Measurements from ENCODE around the gene NCK2. TPM values are rescaled to one million over a fixed set of nuclear protein-coding genes. Genes with fewer than 3 reads are reported as not detected.
"Not testable (repeated sequence)": the region's sequence is repeated elsewhere in the genome, so short reads cannot be mapped to it uniquely, and the experiment has no call there.

Gene NCK2
- total RNA-seq, 1 experiment from 2014 or later: 45.4 TPM

GRCh38 chr2:105769504-105769903 lies 24.8 kb downstream of the NCK2 start:
- Histone ChIP-seq H3K9me2 (replicated peaks; ENCODE audit: low read length) (no peaks in the 10 kb centered on the region), H3K36me3 (ENCODE audit: low read depth, low read length) (peaks cover 3% of the 10 kb centered on the region; the same call in 1 of the 2 replicates), H3K4me1 (ENCODE audit: insufficient read depth, low read length) (peaks cover 14% of the 10 kb centered on the region), H4K20me1 (ENCODE audit: low read length) (no peaks in the 10 kb centered on the region), H3K27me3 (ENCODE audit: low read length) (no peaks in the 10 kb centered on the region), H2AFZ (ENCODE audit: low read length) (no peak overlapping the region), H3K9ac (ENCODE audit: low read length) (no peak overlapping the region), H3K79me2 (ENCODE audit: low read length) (peaks cover 12% of the 10 kb centered on the region), H3K27ac (ENCODE audit: low read length) (peak overlapping the region; percentile 35), H3K9me3 (ENCODE audit: low read length) (no peaks in the 10 kb centered on the region), H3K4me2 (ENCODE audit: low read length) (peak overlapping the region; percentile 30; the same call in 1 of the 2 replicates), H3K4me3 (ENCODE audit: low read length) (no peak overlapping the region), H3F3A (ENCODE audit: low read length, unreplicated experiment) (no peaks in the 10 kb centered on the region)
- TF ChIP-seq CTCF (conservative IDR thresholded peaks at IDR 0.05; ENCODE audit: low read depth, low read length) (peak; percentile 32; the same call in 1 of the 2 replicates), EZH2 (IDR thresholded peaks at IDR 0.05; ENCODE audit: low read length, unreplicated experiment) (no peak)
- intact Hi-C loops (cut with micrococcal nuclease): no loop called here
- CTCF ChIA-PET: interaction anchor here (0.7 to 1.3 kb wide), 2 partner anchors 16 to 193 kb away, joined by 3 to 4 read pairs; no protein-coding TSS in a partner anchor
- DNase-seq (no peak), ATAC-seq (peak; percentile 66)
- POLR2A ChIA-PET (ENCODE audit: unreplicated experiment): no interaction called here
- BruUV-seq (replicated peaks): no TSS peak

- H3K4me1 ChIP-seq (ENCODE audit: insufficient read depth, low read length): peaks cover 14% of the 10 kb centered on the region
- no peaks in the 10 kb centered on the region for H3F3A ChIP-seq (ENCODE audit: low read length, unreplicated experiment)
- no peak for DNase-seq
- H3K27ac ChIP-seq (ENCODE audit: low read length): no peak overlapping the region
- TF ChIP-seq EZH2phosphoT487 (IDR thresholded peaks at IDR 0.05; ENCODE audit: borderline replicate concordance, low read length) (no peak), CTCF (conservative IDR thresholded peaks at IDR 0.05; ENCODE audit: low read depth, low read length) (no peak), EZH2 (IDR thresholded peaks at IDR 0.05; ENCODE audit: low read length, unreplicated experiment) (no peak)
- peaks cover 3% of the 10 kb centered on the region; the same call in 1 of the 2 replicates for H3K36me3 ChIP-seq (ENCODE audit: low read depth, low read length)
- intact Hi-C loops (cut with micrococcal nuclease): no loop called here
- no peak overlapping the region for H3K4me2 ChIP-seq (ENCODE audit: low read length)
- peaks cover 15% of the 10 kb centered on the region for H3K79me2 ChIP-seq (ENCODE audit: low read length)
- no peaks in the 10 kb centered on the region for H3K27me3 ChIP-seq (ENCODE audit: low read length)
- no peak overlapping the region for H3K9ac ChIP-seq (ENCODE audit: low read length)
- no peak overlapping the region for H2AFZ ChIP-seq (ENCODE audit: low read length)
- no peaks in the 10 kb centered on the region for H3K9me3 ChIP-seq (ENCODE audit: low read length)
- ChIA-PET POLR2A (ENCODE audit: unreplicated experiment) (no interaction called here), CTCF (no interaction called here)
- no peaks in the 10 kb centered on the region for H4K20me1 ChIP-seq (ENCODE audit: low read length)
- H3K9me2 ChIP-seq (replicated peaks; ENCODE audit: low read length): no peaks in the 10 kb centered on the region
- ATAC-seq: no peak
- no peak overlapping the region for H3K4me3 ChIP-seq (ENCODE audit: low read length)
- no TSS peak for BruUV-seq (replicated peaks)
These were observed 25.4 kb downstream of the NCK2 start for GRCh38 chr2:105770149-105770548.

- DNase-seq; intact Hi-C loops (cut with micrococcal nuclease); ATAC-seq; H3K4me3 ChIP-seq (ENCODE audit: low read length); H3K27ac ChIP-seq (ENCODE audit: low read length); BruUV-seq (replicated peaks); H3F3A ChIP-seq (ENCODE audit: low read length, unreplicated experiment); H3K9me2 ChIP-seq (replicated peaks; ENCODE audit: low read length); H4K20me1 ChIP-seq (ENCODE audit: low read length); POLR2A ChIA-PET (ENCODE audit: unreplicated experiment); H2AFZ ChIP-seq (ENCODE audit: low read length); H3K4me2 ChIP-seq (ENCODE audit: low read length); H3K9ac ChIP-seq (ENCODE audit: low read length); H3K27me3 ChIP-seq (ENCODE audit: low read length); H3K9me3 ChIP-seq (ENCODE audit: low read length); H3K36me3 ChIP-seq (ENCODE audit: low read depth, low read length): not testable (repeated sequence)
- H3K4me1 ChIP-seq (ENCODE audit: insufficient read depth, low read length): peaks cover 14% of the 10 kb centered on the region
- CTCF ChIA-PET: interaction anchor here (0.6 kb wide), 1 partner anchor 250 kb away, joined by 3 read pairs; no protein-coding TSS in a partner anchor
- H3K79me2 ChIP-seq (ENCODE audit: low read length): peaks cover 20% of the 10 kb centered on the region
These were observed 26.6 kb downstream of the NCK2 start for GRCh38 chr2:105771291-105771690.
